Fibroblast of lung (primary cell): ENCODE data around the gene NFASC.

ENCODE experiments used
- CTCF ChIP-seq, 2 donors: IDR thresholded peaks in 1 of 2; conservative IDR thresholded peaks in 1 of 2; 1 replicate in 1 of 2; 2 replicates in 1 of 2; pipeline ENCODE4 v1.5.1; 2011 to 2012; ENCODE audit warnings: low read length in 2 of 2, control low read depth in 1 of 2, inconsistent platforms in 1 of 2, low read depth in 1 of 2, mild to moderate bottlenecking in 1 of 2
- EZH2 ChIP-seq: IDR thresholded peaks from 2 replicates; pipeline ENCODE4 v1.5.1; 2012; ENCODE audit warnings: low read length, control low read depth, mild to moderate bottlenecking; ENCODE audit errors: missing control alignments

- TF ChIP-seq CTCF (conservative IDR thresholded peaks at IDR 0.05 in 1 of 2, IDR thresholded peaks at IDR 0.05 in 1 of 2; ENCODE audit: low read depth in 1 of 2, low read length in 2 of 2), result no peak
- no peak for TF ChIP-seq EZH2
These were observed 127.1 kb downstream of the NFASC start for GRCh38 chr1:204997591-204998355.
